Osteocyte (in vitro differentiated cells): Measurements from ENCODE around the gene PAPLN. TPM values are rescaled to one million over a fixed set of nuclear protein-coding genes. Genes with fewer than 3 reads are reported as not detected.
A peak's percentile ranks its signal among the peaks of the same experiment; 100 is the strongest.

Experiments
- DNase-seq: peaks from one replicate; pipeline ENCODE4 v3.0.0; 2021; ENCODE audit warnings: mixed read lengths; ENCODE audit not compliant: unreplicated experiment; ENCODE audit errors: extremely low spot score
- H3K27ac Mint-ChIP-seq: one replicate; pipeline ENCODE4 v1.8.0; 2021; ENCODE audit warnings: mild to moderate bottlenecking, mixed read lengths; ENCODE audit not compliant: unreplicated experiment
- H3K27me3 Mint-ChIP-seq: one replicate; pipeline ENCODE4 v1.8.0; 2021; ENCODE audit warnings: mixed read lengths; ENCODE audit not compliant: unreplicated experiment
- H3K36me3 Mint-ChIP-seq: one replicate; pipeline ENCODE4 v1.8.0; 2021; ENCODE audit warnings: mixed read lengths; ENCODE audit not compliant: unreplicated experiment
- H3K4me1 Mint-ChIP-seq: one replicate; pipeline ENCODE4 v1.8.0; 2021; ENCODE audit warnings: mixed read lengths; ENCODE audit not compliant: unreplicated experiment
- H3K4me3 Mint-ChIP-seq: one replicate; pipeline ENCODE4 v1.8.0; 2021; ENCODE audit warnings: mild to moderate bottlenecking, moderate library complexity, mixed read lengths; ENCODE audit not compliant: unreplicated experiment
- H3K9me3 Mint-ChIP-seq: one replicate; pipeline ENCODE4 v1.8.0; 2021; ENCODE audit warnings: mixed read lengths; ENCODE audit not compliant: unreplicated experiment
- total RNA-seq: library from RNA; stranded (reverse); gene quantifications from 2 replicates; pipeline ENCODE4 v1.2.1, GENCODE V29; 2021
- TF ChIP-seq, protein P1 (sequence below): fragments of 200-600 bp; sonication (generic); IDR thresholded peaks from 2 replicates; pipeline ENCODE4 v1.5.0; 2021; ENCODE audit warnings: antibody characterized with exemption, mild to moderate bottlenecking, moderate library complexity

The PAPLN gene
- total RNA-seq, 1 donor from 2014 or later, result 44.3 TPM

DNA sequence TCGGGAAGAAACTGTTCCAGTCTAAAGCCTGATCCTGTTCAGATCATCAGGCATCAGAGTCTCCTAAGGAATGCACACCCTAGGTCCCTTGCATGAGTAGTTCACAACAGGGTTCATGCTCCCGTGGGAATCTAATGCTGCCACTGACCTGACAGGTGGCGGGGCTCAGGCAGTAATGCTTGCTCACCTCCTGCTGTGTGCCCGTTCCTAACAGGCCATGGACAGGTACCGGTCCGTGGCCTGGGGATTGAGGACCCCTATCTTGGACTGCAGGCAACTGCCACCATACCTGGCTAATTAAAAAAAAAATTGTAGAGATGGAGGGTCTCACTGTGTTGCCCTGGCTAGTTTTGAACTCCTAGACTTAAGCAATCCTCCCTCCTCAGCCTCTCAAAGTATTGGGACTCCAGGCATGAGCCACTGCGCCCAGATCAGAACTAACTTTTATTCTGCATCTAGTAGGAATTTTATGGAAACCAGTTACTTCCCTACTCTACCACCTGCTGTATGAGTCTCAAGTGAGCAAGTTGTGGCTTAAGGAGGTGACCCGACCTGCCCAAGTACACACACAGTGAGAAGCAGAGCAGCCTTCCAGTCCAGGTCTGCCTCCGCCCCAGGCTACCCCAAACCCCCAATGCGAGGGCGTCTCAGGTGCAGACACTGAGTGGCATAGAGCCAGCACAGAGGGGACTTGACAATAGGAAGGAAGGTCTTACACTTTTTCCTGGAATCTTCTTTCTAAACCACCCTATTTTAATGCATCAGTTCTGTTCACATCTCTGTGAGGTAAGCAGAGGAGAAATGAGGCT is 2.5 kb upstream of the PAPLN start:
- no peaks in the 10 kb centered on the region for H3K36me3 Mint-ChIP-seq
- H3K27ac Mint-ChIP-seq, result peak overlapping the region; percentile 9
- no peak for DNase-seq
- no peak overlapping the region for H3K4me3 Mint-ChIP-seq
- H3K27me3 Mint-ChIP-seq, result peaks cover 8% of the 10 kb centered on the region
- peaks cover 65% of the 10 kb centered on the region for H3K4me1 Mint-ChIP-seq
- H3K9me3 Mint-ChIP-seq, result no peaks in the 10 kb centered on the region
- TF ChIP-seq, protein P1, sequence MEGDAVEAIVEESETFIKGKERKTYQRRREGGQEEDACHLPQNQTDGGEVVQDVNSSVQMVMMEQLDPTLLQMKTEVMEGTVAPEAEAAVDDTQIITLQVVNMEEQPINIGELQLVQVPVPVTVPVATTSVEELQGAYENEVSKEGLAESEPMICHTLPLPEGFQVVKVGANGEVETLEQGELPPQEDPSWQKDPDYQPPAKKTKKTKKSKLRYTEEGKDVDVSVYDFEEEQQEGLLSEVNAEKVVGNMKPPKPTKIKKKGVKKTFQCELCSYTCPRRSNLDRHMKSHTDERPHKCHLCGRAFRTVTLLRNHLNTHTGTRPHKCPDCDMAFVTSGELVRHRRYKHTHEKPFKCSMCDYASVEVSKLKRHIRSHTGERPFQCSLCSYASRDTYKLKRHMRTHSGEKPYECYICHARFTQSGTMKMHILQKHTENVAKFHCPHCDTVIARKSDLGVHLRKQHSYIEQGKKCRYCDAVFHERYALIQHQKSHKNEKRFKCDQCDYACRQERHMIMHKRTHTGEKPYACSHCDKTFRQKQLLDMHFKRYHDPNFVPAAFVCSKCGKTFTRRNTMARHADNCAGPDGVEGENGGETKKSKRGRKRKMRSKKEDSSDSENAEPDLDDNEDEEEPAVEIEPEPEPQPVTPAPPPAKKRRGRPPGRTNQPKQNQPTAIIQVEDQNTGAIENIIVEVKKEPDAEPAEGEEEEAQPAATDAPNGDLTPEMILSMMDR, result no peak

DNA sequence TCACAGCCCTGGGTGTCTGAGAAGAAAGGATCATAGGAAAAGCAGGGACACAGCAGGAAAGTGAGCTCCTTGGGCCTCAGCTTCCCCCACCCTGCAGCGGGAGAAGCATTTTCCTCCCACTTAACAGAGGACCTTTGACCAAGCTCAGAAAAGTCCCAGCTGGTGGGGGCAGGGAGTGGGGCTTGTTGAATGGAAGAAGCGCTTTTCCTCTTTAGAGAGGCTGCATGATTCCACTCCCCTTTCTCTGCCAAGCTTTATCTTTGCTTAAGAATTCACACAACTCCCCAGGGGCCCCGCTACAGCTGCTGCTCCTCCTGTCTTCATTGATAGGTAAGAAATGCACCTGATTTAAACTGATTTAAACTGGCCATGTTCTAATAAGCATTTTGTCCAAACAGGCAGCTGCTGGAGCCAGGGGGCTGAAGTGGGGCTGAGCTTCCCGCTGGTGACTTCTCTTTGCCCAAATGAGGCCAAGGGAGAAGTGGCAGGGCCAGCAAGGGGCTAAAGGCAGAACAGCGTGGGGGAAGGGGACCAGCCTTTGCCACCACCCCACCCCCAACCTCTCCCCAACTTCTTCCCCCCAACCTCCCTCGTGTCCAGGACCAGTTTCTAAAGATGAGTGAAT is 1.7 kb upstream of the PAPLN start:
- Mint-ChIP-seq H3K4me3 (no peak overlapping the region), H3K4me1 (peaks cover 70% of the 10 kb centered on the region), H3K27ac (peak overlapping the region; percentile 9)

DNA sequence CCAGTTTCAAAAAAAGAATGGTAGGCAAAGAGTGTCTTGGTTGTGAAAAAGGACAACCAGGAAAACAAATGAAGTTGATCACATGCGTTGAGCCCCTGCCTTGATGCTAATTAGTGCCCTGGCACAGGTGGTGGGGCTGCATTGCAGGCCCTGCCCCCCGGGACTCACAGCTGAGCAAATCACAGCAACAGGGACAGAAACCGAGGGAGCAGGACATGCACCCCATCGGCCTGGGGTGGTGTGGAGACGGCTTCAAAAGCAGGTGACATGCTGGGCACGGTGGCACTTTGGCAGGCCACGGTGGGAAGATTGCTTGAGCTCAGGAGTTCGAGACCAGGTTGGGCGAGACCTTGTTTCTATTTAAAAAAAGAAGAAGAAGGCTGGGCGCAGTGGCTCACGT is 1.1 kb upstream of the PAPLN start:
- Mint-ChIP-seq H3K36me3 (no peaks in the 10 kb centered on the region), H3K4me1 (peaks cover 75% of the 10 kb centered on the region), H3K27ac (peak overlapping the region; percentile 5), H3K9me3 (no peaks in the 10 kb centered on the region), H3K27me3 (peaks cover 8% of the 10 kb centered on the region), H3K4me3 (peak overlapping the region; percentile 30)
- TF ChIP-seq, protein P1, result no peak
- DNase-seq, result no peak

More for the DNA sequence above, 1.7 kb upstream of the PAPLN start:
- Mint-ChIP-seq H3K27me3 (peaks cover 8% of the 10 kb centered on the region), H3K9me3 (no peaks in the 10 kb centered on the region), H3K36me3 (no peaks in the 10 kb centered on the region)
- TF ChIP-seq, protein P1, result no peak
- no peak for DNase-seq

DNA sequence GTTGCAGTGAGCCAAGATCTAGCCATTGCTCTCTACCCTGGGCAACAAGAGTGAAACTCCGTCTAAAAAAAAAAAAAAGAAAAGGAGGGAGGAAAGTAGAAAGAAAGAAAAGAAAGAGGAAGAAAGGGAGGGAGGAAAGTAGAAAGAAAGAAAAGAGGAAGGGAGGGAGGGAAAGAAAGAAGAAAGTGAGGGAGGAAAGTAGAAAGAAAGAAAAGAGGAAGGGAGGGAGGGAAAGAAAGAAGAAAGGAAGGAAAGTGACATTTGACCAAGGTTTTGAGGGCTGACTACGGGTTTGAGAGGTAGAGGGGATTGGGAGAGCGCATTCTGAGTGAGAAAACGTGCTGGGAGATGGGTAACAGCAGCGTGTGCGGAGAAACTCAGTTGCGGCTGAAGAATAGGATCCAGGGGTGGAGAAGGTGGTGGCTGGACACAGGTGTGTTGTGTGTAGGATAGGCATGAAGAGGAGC is 521 bp upstream of the PAPLN start:
- TF ChIP-seq, protein P1, result no peak
- Mint-ChIP-seq H3K27me3 (peaks cover 8% of the 10 kb centered on the region), H3K9me3 (no peaks in the 10 kb centered on the region), H3K4me3 (peak overlapping the region; percentile 70), H3K27ac (peak overlapping the region; percentile 58), H3K36me3 (no peaks in the 10 kb centered on the region), H3K4me1 (peaks cover 79% of the 10 kb centered on the region)
- DNase-seq, result no peak

DNA sequence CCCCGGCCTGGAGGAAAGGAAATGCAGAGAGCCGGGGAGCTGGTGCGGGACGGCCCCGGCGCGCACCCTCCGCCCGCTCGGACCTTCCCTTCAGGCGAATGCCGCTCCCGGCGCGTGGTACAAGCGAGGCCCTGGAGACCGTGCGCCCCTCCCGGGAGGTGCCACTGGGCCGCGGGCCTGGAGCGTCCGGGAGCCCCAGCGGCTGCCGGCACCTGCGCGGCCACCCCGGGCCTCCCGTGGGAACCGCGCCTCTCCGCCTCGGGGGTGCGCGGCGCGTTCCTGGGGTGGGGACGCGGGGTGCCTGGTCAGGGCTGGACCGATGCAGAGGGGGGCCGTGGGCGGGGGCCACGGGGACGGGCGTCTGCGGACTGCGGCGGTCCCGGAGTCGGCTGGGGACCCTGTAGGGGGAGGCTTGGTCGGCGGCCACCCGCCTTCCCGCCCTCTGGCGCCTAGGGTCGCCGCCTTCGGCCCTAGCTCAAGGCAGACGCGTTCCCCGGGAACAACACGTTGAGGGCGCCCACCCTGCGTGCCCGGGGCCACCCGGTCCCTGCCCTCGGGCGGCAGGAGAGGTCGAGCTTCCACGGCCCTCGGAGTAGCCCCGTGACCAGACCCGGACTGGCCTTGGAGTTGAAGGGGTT is 599 bp downstream of the PAPLN start:
- Mint-ChIP-seq H3K9me3 (no peaks in the 10 kb centered on the region), H3K27ac (peak overlapping the region; percentile 82), H3K36me3 (no peaks in the 10 kb centered on the region), H3K27me3 (peaks cover 6% of the 10 kb centered on the region), H3K4me3 (peak overlapping the region; percentile 73), H3K4me1 (peaks cover 77% of the 10 kb centered on the region)
- TF ChIP-seq, protein P1, result no peak
- peak; percentile 85 for DNase-seq
